ENCODE results near the gene AFF2.

Gene AFF2

DNA sequence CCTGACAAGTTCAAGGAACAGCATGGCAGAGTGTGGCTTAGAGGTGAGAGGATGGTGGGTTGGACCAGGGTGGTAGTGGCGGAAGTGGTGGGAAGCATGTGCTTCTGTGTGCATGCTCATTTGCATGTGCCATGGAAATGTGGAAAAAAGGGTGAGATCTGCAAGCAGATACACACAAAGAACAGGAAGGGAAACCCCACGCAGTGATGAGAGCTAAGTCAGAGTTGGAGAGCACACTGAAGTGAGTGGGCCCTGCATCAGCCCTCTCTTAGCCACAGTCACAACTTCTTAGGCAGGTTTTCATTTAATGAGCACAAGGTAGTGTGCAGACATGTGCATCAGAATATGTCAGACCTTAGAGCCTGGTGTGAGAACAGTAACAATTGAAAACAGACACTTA, 483.8 kb downstream of the AFF2 start:
- Histone ChIP-seq H3K9me3 (ENCODE audit: control insufficient read depth, low read length) (no peaks in the 10 kb centered on the region), H3K36me3 (ENCODE audit: control insufficient read depth, insufficient read depth, low read length) (no peaks in the 10 kb centered on the region), H3K27ac (no peak overlapping the region), H3K79me2 (no peaks in the 10 kb centered on the region), H3K4me1 (no peaks in the 10 kb centered on the region), H3K27me3 (ENCODE audit: control insufficient read depth, insufficient read depth, low read length) (no peaks in the 10 kb centered on the region), H3K4me2 (ENCODE audit: low read length) (no peak overlapping the region), H3K9ac (no peak overlapping the region), H2AFZ (no peak overlapping the region), H3K4me3 (ENCODE audit: low read depth, low read length) (no peak overlapping the region)
- TF ChIP-seq, protein P1, sequence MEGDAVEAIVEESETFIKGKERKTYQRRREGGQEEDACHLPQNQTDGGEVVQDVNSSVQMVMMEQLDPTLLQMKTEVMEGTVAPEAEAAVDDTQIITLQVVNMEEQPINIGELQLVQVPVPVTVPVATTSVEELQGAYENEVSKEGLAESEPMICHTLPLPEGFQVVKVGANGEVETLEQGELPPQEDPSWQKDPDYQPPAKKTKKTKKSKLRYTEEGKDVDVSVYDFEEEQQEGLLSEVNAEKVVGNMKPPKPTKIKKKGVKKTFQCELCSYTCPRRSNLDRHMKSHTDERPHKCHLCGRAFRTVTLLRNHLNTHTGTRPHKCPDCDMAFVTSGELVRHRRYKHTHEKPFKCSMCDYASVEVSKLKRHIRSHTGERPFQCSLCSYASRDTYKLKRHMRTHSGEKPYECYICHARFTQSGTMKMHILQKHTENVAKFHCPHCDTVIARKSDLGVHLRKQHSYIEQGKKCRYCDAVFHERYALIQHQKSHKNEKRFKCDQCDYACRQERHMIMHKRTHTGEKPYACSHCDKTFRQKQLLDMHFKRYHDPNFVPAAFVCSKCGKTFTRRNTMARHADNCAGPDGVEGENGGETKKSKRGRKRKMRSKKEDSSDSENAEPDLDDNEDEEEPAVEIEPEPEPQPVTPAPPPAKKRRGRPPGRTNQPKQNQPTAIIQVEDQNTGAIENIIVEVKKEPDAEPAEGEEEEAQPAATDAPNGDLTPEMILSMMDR (IDR thresholded peaks at IDR 0.05), result no peak

DNA sequence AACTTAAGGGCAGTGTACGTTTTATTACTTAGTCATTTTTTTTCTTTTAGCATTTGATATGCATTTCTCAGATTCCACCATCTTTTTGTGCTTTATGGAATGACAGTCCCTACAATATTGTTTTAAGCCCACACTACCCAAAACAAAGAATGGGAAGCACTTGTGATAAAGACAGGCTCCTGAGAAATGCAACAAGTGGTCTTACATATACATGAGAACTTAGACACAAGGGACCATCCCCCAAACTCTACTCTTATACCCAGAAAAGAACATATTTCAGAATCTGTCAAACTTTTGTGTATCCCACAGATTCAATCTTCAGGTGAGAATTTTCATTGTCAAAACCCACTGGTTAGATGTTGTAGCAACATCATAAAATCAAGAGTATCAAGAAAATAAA, 491.1 kb downstream of the AFF2 start:
- Histone ChIP-seq H3K4me1 (no peaks in the 10 kb centered on the region), H3K4me2 (ENCODE audit: low read length) (no peak overlapping the region), H3K4me3 (ENCODE audit: low read depth, low read length) (no peak overlapping the region), H3K9me3 (ENCODE audit: control insufficient read depth, low read length) (no peaks in the 10 kb centered on the region), H3K79me2 (no peaks in the 10 kb centered on the region), H3K27me3 (ENCODE audit: control insufficient read depth, insufficient read depth, low read length) (no peaks in the 10 kb centered on the region), H3K36me3 (ENCODE audit: control insufficient read depth, insufficient read depth, low read length) (no peaks in the 10 kb centered on the region), H3K9ac (no peak overlapping the region), H3K27ac (no peak overlapping the region), H2AFZ (no peak overlapping the region)
- TF ChIP-seq, protein P1 (IDR thresholded peaks at IDR 0.05), result no peak

DNA sequence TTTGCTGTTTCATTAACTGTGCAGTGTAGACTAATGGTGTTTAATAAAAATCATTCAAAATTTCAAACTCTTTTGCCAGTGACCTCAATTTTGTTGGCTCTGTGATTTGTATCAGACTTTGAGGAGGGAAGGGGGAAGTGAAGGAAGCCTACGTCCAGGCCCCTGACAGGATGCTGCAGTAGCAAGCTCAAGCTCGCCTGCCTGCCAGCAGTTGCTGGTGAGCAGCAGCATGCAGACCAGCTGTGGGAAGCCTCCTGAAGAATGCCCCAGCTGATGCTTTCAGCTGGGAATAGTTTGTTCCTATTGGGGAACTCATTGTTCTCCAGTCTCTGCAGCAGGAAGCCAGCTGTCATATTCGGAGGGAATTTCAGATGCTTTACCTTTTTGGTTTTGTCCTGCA, 495.2 kb downstream of the AFF2 start:
- TF ChIP-seq, protein P1 (IDR thresholded peaks at IDR 0.05), result no peak
- H3K27ac ChIP-seq, result no peak overlapping the region
- no peak overlapping the region for H2AFZ ChIP-seq
- H3K4me2 ChIP-seq (ENCODE audit: low read length), result no peak overlapping the region
- no peaks in the 10 kb centered on the region for H3K79me2 ChIP-seq
- H3K9ac ChIP-seq, result no peak overlapping the region
- H3K4me1 ChIP-seq, result no peaks in the 10 kb centered on the region
- H3K4me3 ChIP-seq (ENCODE audit: low read depth, low read length), result no peak overlapping the region
- no peaks in the 10 kb centered on the region for H3K27me3 ChIP-seq (ENCODE audit: control insufficient read depth, insufficient read depth, low read length)
- H3K9me3 ChIP-seq (ENCODE audit: control insufficient read depth, low read length), result no peaks in the 10 kb centered on the region
- no peaks in the 10 kb centered on the region for H3K36me3 ChIP-seq (ENCODE audit: control insufficient read depth, insufficient read depth, low read length)

DNA sequence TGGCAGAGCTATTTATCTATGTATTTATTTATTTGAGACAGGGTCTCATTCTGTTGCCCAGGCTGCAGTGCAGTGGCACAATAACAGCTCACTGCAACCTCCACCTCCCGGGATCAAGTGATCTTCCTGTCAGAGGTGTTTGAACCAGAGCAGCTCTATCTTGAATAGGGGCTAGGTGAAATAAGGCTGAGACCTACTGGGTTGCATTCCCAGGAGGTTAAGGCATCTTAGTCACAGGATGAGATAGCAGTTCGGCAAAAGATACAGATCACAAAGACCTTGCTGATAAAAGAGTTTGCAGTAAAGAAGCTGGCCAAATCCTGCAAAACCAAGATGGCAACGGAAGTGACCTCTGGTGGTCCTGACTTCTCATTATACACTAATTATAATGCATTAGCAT, 501.9 kb downstream of the AFF2 start:
- no peak overlapping the region for H3K4me2 ChIP-seq (ENCODE audit: low read length)
- H3K4me1 ChIP-seq, result no peaks in the 10 kb centered on the region
- TF ChIP-seq, protein P1 (IDR thresholded peaks at IDR 0.05), result no peak
- no peak overlapping the region for H3K27ac ChIP-seq
- H2AFZ ChIP-seq, result no peak overlapping the region
- no peak overlapping the region for H3K9ac ChIP-seq
- no peaks in the 10 kb centered on the region for H3K27me3 ChIP-seq (ENCODE audit: control insufficient read depth, insufficient read depth, low read length)
- no peak overlapping the region for H3K4me3 ChIP-seq (ENCODE audit: low read depth, low read length)
- no peaks in the 10 kb centered on the region for H3K9me3 ChIP-seq (ENCODE audit: control insufficient read depth, low read length)
- no peaks in the 10 kb centered on the region for H3K79me2 ChIP-seq
- no peaks in the 10 kb centered on the region for H3K36me3 ChIP-seq (ENCODE audit: control insufficient read depth, insufficient read depth, low read length)

DNA sequence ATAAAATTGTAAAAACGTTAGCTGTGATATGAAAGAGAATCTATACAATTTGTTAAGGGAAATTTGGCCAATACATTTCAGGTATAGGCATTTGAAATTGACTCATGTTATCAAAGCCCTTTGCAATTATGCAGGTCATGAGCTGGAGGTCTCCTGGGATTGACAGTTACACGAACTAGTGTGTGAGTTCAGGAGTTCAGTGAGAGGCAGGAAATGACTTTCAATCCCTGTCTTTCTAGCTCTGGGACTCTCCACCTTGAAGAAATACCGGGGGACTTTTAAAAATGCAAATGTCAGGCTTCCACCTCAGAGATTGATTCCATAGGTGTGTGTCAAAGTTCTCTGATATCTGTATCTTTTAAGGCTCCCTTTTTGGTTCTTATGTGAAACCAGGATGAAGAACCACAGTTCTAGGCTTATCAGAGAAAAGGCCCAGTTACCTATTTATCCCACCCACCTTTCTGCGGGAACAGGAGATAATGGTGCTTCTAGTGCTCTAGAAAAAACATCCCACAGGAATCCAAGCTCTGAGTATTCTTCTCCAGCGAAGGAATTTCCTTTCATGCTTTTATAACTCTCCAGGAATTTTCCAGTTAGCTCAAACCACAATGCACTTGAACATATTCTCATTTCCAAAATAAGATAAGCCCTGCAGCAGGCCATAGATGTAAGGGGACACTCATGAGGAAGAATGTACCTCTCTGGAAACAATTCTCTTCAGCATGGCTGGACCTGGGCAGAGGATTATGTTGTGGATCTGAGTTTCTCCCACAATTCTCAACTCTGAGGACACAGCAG, 503.6 kb downstream of the AFF2 start:
- no peaks in the 10 kb centered on the region for H3K9me3 ChIP-seq (ENCODE audit: control insufficient read depth, low read length)
- H3K9ac ChIP-seq, result no peak overlapping the region
- H3K79me2 ChIP-seq, result no peaks in the 10 kb centered on the region
- H3K4me2 ChIP-seq (ENCODE audit: low read length), result no peak overlapping the region
- no peak overlapping the region for H2AFZ ChIP-seq
- H3K27ac ChIP-seq, result no peak overlapping the region
- no peak overlapping the region for H3K4me3 ChIP-seq (ENCODE audit: low read depth, low read length)
- no peaks in the 10 kb centered on the region for H3K27me3 ChIP-seq (ENCODE audit: control insufficient read depth, insufficient read depth, low read length)
- TF ChIP-seq, protein P1 (IDR thresholded peaks at IDR 0.05), result no peak
- no peaks in the 10 kb centered on the region for H3K4me1 ChIP-seq
- no peaks in the 10 kb centered on the region for H3K36me3 ChIP-seq (ENCODE audit: control insufficient read depth, insufficient read depth, low read length)
